GM19193 (cell line): ENCODE results near the gene TOM1L1.

Experiments
- POLR2A ChIP-seq: IDR thresholded peaks from 4 replicates; pipeline ENCODE4 v1.6.1; 2011; ENCODE audit not compliant: insufficient read depth, insufficient read length; ENCODE audit errors: extremely low read depth

TOM1L1 gene

GRCh38 chr17:54919425-54919824 is 18.8 kb downstream of the TOM1L1 start:
- TF ChIP-seq POLR2A, result no peak

- TF ChIP-seq POLR2A, result no peak
Measured at GRCh38 chr17:54920819-54921218, 20.2 kb downstream of the TOM1L1 start.

DNA sequence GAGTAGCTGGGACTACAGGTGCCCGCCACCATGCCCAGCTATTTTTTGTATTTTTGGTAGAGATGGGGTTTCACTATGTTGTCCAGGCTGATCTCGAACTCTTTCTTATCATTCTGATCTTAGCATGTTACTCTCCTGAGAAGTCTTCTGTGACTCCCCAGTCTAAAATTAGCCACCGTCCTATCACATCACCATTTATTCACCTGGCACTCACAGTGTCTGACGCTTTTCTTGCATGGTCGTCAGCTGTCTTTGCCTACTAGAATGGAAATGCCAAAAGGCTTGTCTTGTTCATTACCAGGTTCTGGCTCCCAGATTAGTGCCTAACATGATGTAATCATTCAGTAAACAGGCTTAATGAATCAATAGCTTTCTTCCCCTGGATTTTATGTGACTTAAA is 23.8 kb downstream of the TOM1L1 start:
- TF ChIP-seq POLR2A, result no peak

GRCh38 chr17:54927525-54927924 is 26.9 kb downstream of the TOM1L1 start:
- no peak for TF ChIP-seq POLR2A

DNA sequence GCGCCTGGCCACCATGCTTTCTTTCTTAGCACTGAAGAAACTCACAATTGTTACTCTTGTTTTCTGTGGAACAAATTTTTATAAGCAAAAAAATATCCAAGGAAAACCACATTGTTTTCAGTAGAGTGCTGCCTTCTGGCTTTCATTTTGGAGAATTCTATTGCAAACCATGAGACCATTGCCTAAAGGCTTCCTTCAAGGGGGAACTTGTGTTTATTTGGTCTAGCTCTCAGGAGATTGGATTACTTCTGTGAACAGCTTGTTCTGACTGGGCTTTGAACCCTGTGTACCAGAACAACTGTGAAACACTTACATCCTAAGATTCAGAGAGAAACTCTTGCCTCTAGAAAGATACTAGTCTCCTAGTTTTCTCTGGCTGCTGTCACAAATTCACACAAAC is 32.1 kb downstream of the TOM1L1 start:
- TF ChIP-seq POLR2A, result no peak

- no peak for TF ChIP-seq POLR2A
Measured at GRCh38 chr17:54933921-54934320, 33.3 kb downstream of the TOM1L1 start.

DNA sequence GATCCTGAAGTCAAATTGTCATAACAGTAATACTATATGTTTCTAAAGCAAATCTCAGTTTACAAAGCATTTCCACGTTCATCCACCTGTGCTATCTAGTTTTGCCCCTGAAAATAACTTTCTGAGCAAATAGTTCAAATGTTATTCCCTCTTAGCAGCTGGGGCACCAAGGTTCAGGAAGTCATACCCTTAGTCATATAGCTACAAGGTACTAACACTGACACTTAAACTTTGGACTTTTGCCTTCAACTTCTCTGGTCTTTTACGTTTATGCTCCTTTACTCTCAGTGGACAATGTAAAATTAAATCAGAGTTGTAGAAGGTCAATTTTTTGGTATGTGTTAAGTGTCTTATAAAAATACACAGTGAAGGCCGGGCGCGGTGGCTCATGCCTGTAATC is 34.8 kb downstream of the TOM1L1 start:
- TF ChIP-seq POLR2A, result no peak

GRCh38 chr17:54937018-54937417 is 36.4 kb downstream of the TOM1L1 start:
- TF ChIP-seq POLR2A, result no peak

DNA sequence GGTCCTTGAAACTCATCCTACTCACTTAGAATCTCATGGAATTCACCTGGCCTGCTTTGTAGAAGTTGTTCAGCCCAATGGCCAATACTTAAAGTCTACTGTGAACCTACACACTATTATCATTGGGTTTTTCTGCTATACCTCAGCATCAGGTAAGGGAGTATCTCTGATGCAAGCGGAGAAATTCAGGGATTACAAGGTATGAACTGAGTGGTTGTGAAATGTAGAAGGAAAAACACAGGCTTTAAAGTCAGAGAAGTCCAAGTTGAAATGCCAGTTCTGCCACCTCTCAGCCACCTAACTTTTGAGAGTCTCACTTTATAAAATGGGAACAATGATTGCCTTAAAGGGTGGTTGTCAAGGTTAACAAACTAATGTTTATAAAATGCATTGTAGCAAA is 36.8 kb downstream of the TOM1L1 start:
- TF ChIP-seq POLR2A, result no peak

DNA sequence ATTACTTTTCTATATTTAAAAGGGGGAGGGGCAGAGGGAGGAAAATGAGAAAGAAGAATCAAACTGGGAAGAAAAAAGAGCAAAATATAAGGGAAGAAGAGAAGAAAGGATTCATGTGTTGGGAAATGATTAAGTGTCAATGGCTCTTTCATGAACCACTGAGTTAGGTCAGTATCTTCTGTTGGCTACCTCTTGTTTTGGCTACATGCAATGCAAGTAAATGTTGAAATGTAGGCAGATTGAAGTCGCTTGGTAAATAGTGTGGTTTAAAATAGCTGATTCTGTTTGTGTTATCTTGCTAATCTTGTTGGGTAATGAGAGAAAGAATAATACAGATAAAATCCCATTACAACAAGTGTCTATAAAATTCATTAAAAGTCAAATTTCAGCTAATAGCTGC is 40.6 kb downstream of the TOM1L1 start:
- TF ChIP-seq POLR2A, result no peak

GRCh38 chr17:54944796-54945195 is 44.1 kb downstream of the TOM1L1 start:
- TF ChIP-seq POLR2A, result no peak

GRCh38 chr17:54945231-54945630 is 44.6 kb downstream of the TOM1L1 start:
- no peak for TF ChIP-seq POLR2A

- TF ChIP-seq POLR2A, result no peak
Measured at GRCh38 chr17:54945671-54946070, 45.0 kb downstream of the TOM1L1 start.

DNA sequence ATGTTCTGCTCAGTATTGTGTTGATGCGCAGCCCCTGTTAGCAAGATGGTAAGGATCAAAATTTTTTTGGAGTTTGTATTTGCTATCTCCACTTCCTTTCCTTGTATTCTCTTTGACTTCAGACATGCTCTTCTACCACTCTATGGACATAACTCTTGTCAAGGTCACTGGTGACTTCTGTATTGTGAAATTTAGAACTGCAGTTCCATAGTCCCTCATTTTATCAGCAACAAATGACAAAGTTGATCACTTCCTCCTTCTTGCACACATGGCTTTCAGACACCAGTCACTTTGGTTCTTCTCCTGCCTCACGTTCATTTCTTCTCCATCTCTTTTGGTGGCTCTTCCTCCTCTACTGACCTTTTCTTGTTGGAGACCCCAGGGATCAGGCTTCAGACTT is 46.7 kb downstream of the TOM1L1 start:
- TF ChIP-seq POLR2A, result no peak

GRCh38 chr17:54948380-54948779 is 47.7 kb downstream of the TOM1L1 start:
- TF ChIP-seq POLR2A, result no peak

DNA sequence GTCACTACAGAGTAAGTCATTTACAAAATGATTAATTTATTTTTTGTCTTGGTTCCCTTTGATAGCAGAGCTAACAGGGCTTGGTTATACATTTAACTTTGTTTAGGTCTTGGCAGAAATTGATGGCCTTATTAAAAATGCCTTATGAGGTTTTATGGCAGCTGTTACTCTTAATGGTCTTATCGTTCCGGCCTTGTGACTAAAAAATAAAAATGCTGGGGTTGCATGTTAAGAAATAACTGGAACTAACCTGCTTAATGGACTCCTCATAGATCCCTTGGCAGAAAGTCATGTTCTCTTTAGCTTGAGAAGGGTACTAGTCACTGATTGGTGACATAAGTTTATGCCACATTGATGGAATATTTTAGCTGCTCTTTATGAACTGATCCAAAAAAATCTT is 49.5 kb downstream of the TOM1L1 start:
- no peak for TF ChIP-seq POLR2A

- TF ChIP-seq POLR2A, result no peak
Measured at GRCh38 chr17:54951286-54951685, 50.6 kb downstream of the TOM1L1 start.

DNA sequence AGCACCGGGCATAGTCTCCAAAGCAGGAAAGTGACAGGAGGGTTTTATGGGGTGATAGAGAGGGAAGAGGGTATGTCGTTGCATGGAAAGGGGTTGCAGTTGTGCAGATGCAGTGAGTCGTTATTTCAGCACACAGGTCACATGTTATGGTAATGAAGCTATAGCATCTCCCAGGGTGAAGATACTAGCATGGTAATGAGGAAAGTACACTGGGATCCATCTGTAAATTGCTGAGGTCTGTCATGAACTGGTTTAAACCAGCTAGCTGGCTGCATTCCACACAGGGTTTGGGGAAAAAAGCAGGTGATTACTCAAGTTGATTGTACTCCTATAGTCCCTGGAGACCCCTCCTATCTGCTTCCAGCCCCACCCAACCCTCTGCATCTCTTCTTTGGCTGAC is 56.1 kb downstream of the TOM1L1 start:
- no peak for TF ChIP-seq POLR2A

DNA sequence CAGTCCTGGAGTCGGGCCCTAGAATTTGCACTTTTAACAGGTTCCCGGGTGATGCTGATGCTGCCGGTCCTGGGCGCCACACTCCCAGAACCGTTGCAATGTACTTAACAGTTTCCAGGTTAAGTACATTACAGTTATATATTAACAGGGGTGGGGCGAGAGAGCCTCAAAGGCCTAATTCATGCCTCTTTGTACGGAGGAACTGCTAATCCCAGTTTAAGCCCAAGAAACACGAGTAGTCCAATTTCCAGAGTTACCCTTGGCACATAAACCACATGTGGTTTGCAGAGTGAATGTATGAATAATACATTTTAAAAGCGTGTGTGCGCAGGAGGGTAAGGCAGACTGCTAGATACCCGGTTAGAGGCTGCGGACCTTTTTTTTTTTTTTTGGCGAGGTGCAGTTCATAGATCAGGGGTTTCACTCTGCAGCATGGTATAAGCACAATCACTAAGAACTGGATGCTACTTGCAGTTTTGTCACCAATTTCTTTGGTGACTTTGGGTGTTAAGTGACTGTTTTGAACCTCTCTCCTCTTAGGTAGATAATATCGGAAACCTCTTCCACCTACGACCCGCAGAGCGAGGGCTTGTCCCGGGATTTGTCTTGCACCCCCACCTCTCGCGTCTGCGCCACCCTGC is 67.1 kb downstream of the TOM1L1 start:
- no peak for TF ChIP-seq POLR2A
